ENCODE results near the gene EIF4B.

Gene EIF4B

DNA sequence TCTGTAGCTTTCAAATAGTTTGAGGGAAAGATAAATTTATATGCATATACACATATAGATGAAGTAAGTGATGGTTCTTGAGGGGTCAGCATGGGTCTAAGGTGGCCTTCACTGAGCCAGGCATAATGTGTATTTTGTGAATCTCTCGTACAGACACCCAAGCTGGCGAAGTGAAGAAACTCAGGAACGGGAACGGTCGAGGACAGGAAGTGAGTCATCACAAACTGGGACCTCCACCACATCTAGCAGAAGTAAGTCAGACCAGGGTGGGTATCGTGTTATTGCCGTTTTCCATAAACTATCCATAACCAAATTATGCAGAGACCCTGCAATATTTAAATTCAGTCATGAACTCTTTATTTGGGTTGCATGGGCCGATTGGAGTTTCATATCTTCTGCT is 28.2 kb downstream of the EIF4B start:
- TF ChIP-seq, protein P1, sequence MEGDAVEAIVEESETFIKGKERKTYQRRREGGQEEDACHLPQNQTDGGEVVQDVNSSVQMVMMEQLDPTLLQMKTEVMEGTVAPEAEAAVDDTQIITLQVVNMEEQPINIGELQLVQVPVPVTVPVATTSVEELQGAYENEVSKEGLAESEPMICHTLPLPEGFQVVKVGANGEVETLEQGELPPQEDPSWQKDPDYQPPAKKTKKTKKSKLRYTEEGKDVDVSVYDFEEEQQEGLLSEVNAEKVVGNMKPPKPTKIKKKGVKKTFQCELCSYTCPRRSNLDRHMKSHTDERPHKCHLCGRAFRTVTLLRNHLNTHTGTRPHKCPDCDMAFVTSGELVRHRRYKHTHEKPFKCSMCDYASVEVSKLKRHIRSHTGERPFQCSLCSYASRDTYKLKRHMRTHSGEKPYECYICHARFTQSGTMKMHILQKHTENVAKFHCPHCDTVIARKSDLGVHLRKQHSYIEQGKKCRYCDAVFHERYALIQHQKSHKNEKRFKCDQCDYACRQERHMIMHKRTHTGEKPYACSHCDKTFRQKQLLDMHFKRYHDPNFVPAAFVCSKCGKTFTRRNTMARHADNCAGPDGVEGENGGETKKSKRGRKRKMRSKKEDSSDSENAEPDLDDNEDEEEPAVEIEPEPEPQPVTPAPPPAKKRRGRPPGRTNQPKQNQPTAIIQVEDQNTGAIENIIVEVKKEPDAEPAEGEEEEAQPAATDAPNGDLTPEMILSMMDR (conservative IDR thresholded peaks at IDR 0.05; ENCODE audit: control insufficient read depth, insufficient read depth, low read depth, low read length), result no peak
- no peak overlapping the region for H3K4me3 ChIP-seq (ENCODE audit: control insufficient read depth, low read depth, low read length)
- no peak for DNase-seq (ENCODE audit: low read depth)

DNA sequence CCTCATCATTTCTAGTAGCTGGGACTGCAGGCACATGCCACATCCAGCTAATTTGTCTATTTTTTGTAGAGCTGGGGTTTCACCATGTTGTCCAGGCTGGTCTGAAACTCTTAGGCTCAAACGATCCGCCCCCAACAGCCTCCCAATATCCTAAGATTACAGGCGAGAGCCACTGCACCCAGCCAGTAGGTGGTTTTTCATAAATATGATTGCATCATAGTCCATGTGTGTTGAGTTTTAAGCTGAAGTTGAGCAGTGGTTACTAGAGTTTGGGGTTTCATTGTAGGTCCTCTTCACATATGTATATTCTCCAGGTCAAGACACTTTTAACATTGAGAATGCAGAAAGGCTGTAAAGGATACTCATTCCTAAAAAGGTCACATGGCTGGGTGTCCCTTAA is 30.5 kb downstream of the EIF4B start:
- TF ChIP-seq, protein P1 (conservative IDR thresholded peaks at IDR 0.05; ENCODE audit: control insufficient read depth, insufficient read depth, low read depth, low read length), result no peak
- no peak overlapping the region for H3K4me3 ChIP-seq (ENCODE audit: control insufficient read depth, low read depth, low read length)
- no peak for DNase-seq (ENCODE audit: low read depth)

DNA sequence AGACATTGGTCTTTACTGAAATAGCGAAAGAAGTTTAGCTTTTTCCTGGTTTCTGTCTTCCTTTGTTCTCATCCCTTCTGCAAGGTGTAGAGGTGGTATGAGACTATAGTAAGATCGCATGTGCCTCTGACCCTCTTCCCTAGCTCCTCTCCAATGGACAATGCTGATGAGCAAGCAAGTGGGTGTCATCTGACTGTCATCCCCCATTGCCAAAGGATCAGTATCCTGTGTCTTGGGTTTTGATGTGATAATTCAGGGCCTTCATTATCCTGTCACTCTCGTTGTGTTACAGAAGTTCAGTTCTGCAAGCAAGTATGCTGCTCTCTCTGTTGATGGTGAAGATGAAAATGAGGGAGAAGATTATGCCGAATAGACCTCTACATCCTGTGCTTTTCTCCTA is 33.6 kb downstream of the EIF4B start:
- no peak for DNase-seq (ENCODE audit: low read depth)
- H3K4me3 ChIP-seq (ENCODE audit: control insufficient read depth, low read depth, low read length), result no peak overlapping the region
- TF ChIP-seq, protein P1 (conservative IDR thresholded peaks at IDR 0.05; ENCODE audit: control insufficient read depth, insufficient read depth, low read depth, low read length), result no peak

DNA sequence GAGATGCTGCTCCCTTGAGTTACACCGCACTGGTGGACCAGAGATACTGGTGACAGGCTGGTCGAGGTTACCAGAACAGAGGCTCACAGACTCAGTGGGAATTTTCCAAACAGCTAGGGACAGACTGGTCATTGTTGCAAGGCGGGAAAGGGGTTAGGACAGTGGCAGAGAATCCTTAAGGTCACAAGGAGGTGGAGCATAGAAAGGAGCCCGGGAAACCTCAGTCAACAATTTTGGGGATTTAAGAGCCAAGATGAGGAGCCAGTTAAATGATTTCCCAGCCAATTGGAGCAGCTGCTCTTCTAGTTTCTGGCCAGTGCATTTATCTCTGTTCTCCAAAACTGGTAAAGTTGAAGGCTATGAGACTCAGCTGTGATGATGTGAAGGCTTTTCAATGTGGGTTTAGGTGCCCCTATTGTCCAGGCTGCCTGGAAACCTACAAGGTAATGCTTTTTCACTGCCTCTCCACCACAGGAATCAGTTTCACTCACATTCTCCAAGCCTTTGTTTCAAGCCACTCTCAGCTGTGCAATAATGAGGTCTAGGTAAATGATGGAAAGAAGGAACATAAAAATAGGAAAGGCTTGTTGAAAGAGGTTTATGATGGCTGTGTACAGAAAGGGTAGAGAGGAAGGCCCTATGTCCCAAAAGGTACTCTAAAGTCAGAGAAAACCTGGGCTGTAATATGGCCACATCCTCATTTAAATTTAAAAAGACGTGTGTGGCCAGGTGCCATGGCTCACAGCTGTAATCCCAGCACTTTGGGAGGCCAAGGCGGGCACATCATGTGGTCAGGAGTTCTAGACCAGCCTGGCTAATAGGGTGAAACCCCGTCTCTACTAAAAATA is 36.6 kb downstream of the EIF4B start:
- H3K4me3 ChIP-seq (ENCODE audit: control insufficient read depth, low read depth, low read length), result no peak overlapping the region
- DNase-seq (ENCODE audit: low read depth), result no peak
- TF ChIP-seq, protein P1 (conservative IDR thresholded peaks at IDR 0.05; ENCODE audit: control insufficient read depth, insufficient read depth, low read depth, low read length), result no peak

DNA sequence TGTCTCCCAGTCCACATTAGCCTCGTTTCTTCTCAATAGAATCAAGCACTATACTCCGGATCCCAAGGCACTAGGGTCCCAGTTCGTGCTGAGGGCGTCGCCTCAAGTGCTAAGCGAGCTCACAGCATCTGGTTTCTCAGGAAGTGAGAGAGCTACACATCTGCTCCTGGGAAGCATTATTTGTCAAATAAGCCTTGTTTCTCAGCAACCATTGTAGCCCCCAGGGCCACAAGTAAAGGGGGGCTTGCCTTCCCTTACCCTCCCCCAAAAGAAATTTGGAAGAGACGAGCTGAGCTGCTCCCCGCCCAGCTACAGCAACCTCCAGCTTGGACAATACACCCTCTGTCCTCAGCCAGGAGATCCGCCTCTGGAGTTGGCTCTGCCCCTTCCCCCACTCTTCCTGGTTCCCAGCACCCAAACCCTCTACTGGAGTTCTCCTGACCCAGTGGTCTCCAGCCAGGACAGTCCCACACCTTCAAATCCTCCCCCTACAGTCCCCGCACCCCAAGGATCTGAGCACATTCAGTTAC is 37.9 kb downstream of the EIF4B start:
- no peak for DNase-seq (ENCODE audit: low read depth)
- H3K4me3 ChIP-seq (ENCODE audit: control insufficient read depth, low read depth, low read length), result no peak overlapping the region
- TF ChIP-seq, protein P1 (conservative IDR thresholded peaks at IDR 0.05; ENCODE audit: control insufficient read depth, insufficient read depth, low read depth, low read length), result no peak

DNA sequence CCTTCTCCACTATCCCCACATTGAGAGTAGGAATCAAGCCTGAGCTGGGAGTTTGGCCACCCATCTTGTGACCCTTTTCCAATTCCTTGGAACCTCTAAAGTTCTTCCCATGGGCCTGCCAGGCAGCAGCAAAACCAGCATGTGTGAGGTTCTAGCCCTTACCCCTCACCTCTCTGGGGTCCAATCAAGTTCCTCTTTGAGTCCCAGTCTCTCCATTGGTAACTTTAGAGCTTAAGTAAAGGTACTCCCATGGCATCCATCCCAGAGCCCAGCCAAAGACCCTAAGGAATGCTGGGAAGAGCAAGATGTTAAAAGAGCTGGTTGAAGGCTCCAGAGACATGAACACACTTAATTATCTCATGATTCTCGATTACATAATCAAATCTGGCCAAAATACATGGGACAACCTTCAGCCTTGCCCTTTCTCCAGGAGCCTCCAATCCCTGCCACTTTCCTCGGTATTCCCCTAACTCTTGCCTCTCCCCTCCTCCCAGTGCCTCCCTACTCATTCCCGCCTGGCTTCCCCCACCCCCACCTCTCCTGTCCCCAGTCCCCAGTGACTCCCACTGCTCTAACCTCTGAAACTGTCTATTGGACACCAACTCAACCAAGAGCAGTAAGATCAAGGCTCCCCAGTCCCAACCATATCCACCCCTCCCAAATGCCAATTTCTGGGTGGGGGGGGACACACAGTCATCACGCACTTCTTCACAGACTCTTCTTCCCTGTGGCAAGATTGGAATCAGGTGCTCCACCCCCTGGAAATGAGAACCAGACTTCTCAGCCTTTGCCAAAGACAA is 38.8 kb downstream of the EIF4B start:
- TF ChIP-seq, protein P1 (conservative IDR thresholded peaks at IDR 0.05; ENCODE audit: control insufficient read depth, insufficient read depth, low read depth, low read length), result no peak
- H3K4me3 ChIP-seq (ENCODE audit: control insufficient read depth, low read depth, low read length), result no peak overlapping the region
- DNase-seq (ENCODE audit: low read depth), result no peak
